Astrocyte of the spinal cord (primary cell): ENCODE results near the gene AP1M1.

Source experiments
- DNase-seq: peaks from one replicate; pipeline ENCODE4 v3.0.0; 2011; ENCODE audit warnings: low read depth, low spot score
- H3K4me3 ChIP-seq: 2 replicates; pipeline ENCODE4 v1.5.1; 2011; ENCODE audit warnings: low read depth, mild to moderate bottlenecking, low read length, moderate library complexity
- CTCF ChIP-seq: IDR thresholded peaks from 2 replicates; pipeline ENCODE4 v1.5.1; 2012; ENCODE audit warnings: low read depth, mild to moderate bottlenecking, low read length, inconsistent platforms
- in situ Hi-C: cut with HindIII; loops from 2 replicates; pipeline ENCODE4 v1.10.0; 2017; ENCODE audit warnings: low sequenced_read_pairs

AP1M1 gene

GRCh38 chr19:16201011-16201391, 3.3 kb downstream of the AP1M1 start:
- in situ Hi-C loops: no loop called here
- no peak overlapping the region for H3K4me3 ChIP-seq
- DNase-seq: no peak
- no peak for TF ChIP-seq CTCF

GRCh38 chr19:16202320-16203255, 4.9 kb downstream of the AP1M1 start:
- no peak overlapping the region for H3K4me3 ChIP-seq
- in situ Hi-C loops: no loop called here
- peak; percentile 11 for DNase-seq
- no peak for TF ChIP-seq CTCF

- TF ChIP-seq CTCF: no peak
- no peak for DNase-seq
- H3K4me3 ChIP-seq: no peak overlapping the region
- in situ Hi-C loops: no loop called here
These were observed 5.7 kb downstream of the AP1M1 start for GRCh38 chr19:16203256-16204004.

- DNase-seq: no peak
- no peak for TF ChIP-seq CTCF
- no peak overlapping the region for H3K4me3 ChIP-seq
- in situ Hi-C loops: no loop called here
These were observed 6.2 kb downstream of the AP1M1 start for GRCh38 chr19:16204005-16204294.

- in situ Hi-C loops: no loop called here
- no peak overlapping the region for H3K4me3 ChIP-seq
- no peak for DNase-seq
- no peak for TF ChIP-seq CTCF
These were observed 7.7 kb downstream of the AP1M1 start for GRCh38 chr19:16205205-16206045.

GRCh38 chr19:16206046-16206605, 8.4 kb downstream of the AP1M1 start:
- DNase-seq: no peak
- in situ Hi-C loops: no loop called here

More at GRCh38 chr19:16206046-16206605, 8.4 kb downstream of the AP1M1 start:
- no peak overlapping the region for H3K4me3 ChIP-seq
- no peak for TF ChIP-seq CTCF
